Neural cell (in vitro differentiated cells): ENCODE data around the gene ADPRH. TPM values are rescaled to one million over a fixed set of nuclear protein-coding genes. Genes with fewer than 3 reads are reported as not detected.

ENCODE experiments used
- H2AFZ ChIP-seq: fragments of 200-600, 300-800 bp; sonication (generic), shearing (Covaris generic); 2 replicates; pipeline ENCODE4 v1.6.0; 2014; ENCODE audit warnings: low read depth, mild to moderate bottlenecking, antibody characterized with exemption, low read length, moderate library complexity
- H3F3A ChIP-seq: fragments of 200-600 bp; shearing (Covaris generic); 2 replicates; pipeline ENCODE4 v1.6.1; 2016; ENCODE audit warnings: mild to moderate bottlenecking, moderate library complexity, mixed read lengths, antibody characterized with exemption, low read length; ENCODE audit not compliant: insufficient read depth, poor library complexity, severe bottlenecking
- H3K27ac ChIP-seq: fragments of 200-600, 300-800 bp; sonication (generic), shearing (Covaris generic); 2 replicates; pipeline ENCODE4 v1.5.1; 2014; ENCODE audit warnings: mild to moderate bottlenecking, low read length, moderate library complexity
- H3K27me3 ChIP-seq: fragments of 300-800, 200-600 bp; sonication (generic), shearing (Covaris generic); 2 replicates; pipeline ENCODE4 v1.6.0; 2014; ENCODE audit warnings: mild to moderate bottlenecking, low read depth, low read length, moderate library complexity; ENCODE audit not compliant: insufficient read depth
- H3K36me3 ChIP-seq: fragments of 300-800, 200-600 bp; sonication (generic), shearing (Covaris generic); 2 replicates; pipeline ENCODE4 v1.5.1; 2014; ENCODE audit warnings: mild to moderate bottlenecking, antibody characterized with exemption, low read length, moderate library complexity; ENCODE audit not compliant: insufficient read depth
- H3K4me2 ChIP-seq: fragments of 300-800, 200-600 bp; sonication (generic), shearing (Covaris generic); 2 replicates; pipeline ENCODE4 v1.6.0; 2014; ENCODE audit warnings: mild to moderate bottlenecking, low read length
- H3K4me3 ChIP-seq: fragments of 300-800, 200-600 bp; sonication (generic), shearing (Covaris generic); 2 replicates; pipeline ENCODE4 v1.5.1; 2014; ENCODE audit warnings: mild to moderate bottlenecking, low read length, moderate library complexity
- H3K79me2 ChIP-seq: fragments of 200-600 bp; shearing (Covaris generic); replicated peaks from 2 replicates; pipeline ENCODE4 v1.6.0; 2014; ENCODE audit warnings: mild to moderate bottlenecking, low read length, moderate library complexity; ENCODE audit not compliant: insufficient read depth
- H3K9ac ChIP-seq: fragments of 300-800, 200-600 bp; sonication (generic), shearing (Covaris generic); 2 replicates; pipeline ENCODE4 v1.6.1; 2016; ENCODE audit warnings: mild to moderate bottlenecking, low read length, mixed read lengths
- H3K9me2 ChIP-seq: fragments of 200-600 bp; shearing (Covaris generic); 2 replicates; pipeline ENCODE4 v1.6.1; 2016; ENCODE audit warnings: mild to moderate bottlenecking, low read length, mixed read lengths; ENCODE audit not compliant: insufficient read depth
- H3K9me3 ChIP-seq: fragments of 200-600, 300-800 bp; sonication (generic), shearing (Covaris generic); 2 replicates; pipeline ENCODE4 v1.6.1; 2016; ENCODE audit warnings: mild to moderate bottlenecking, mixed run types, low read length, moderate library complexity, mixed read lengths
- H4K20me1 ChIP-seq: fragments of 200-600 bp; shearing (Covaris generic); 2 replicates; pipeline ENCODE4 v1.6.1; 2016; ENCODE audit warnings: mild to moderate bottlenecking, mixed run types; ENCODE audit not compliant: insufficient read depth
- EP300 ChIP-seq: fragments of 450-650 bp; conservative IDR thresholded peaks from 2 replicates; pipeline ENCODE4 v1.6.1; 2014; ENCODE audit warnings: antibody characterized with exemption, mild to moderate bottlenecking, moderate library complexity; ENCODE audit not compliant: poor library complexity, severe bottlenecking
- EZH2 ChIP-seq: fragments of 200-600, 300-800 bp; shearing (Covaris generic), sonication (generic); IDR thresholded peaks from 2 replicates; pipeline ENCODE4 v1.6.1; 2014; ENCODE audit warnings: antibody characterized with exemption, low read length, borderline replicate concordance, mild to moderate bottlenecking; ENCODE audit not compliant: insufficient read depth, poor library complexity, severe bottlenecking
- MXI1 ChIP-seq: fragments of 450-650 bp; conservative IDR thresholded peaks from 2 replicates; pipeline ENCODE4 v1.6.1; 2014; ENCODE audit warnings: antibody characterized with exemption, mild to moderate bottlenecking; ENCODE audit not compliant: poor library complexity, severe bottlenecking
- POLR2AphosphoS5 ChIP-seq: IDR thresholded peaks from 2 replicates; pipeline ENCODE4 v1.6.1; 2012
- RAD21 ChIP-seq: fragments of 450-650 bp; conservative IDR thresholded peaks from 2 replicates; pipeline ENCODE4 v1.6.1; 2014; ENCODE audit warnings: antibody characterized with exemption, mild to moderate bottlenecking, moderate library complexity
- SMC3 ChIP-seq: fragments of 450-650 bp; conservative IDR thresholded peaks from 2 replicates; pipeline ENCODE4 v1.6.1; 2014; ENCODE audit warnings: antibody characterized with exemption, mild to moderate bottlenecking, moderate library complexity; ENCODE audit not compliant: poor library complexity
- TAF1 ChIP-seq: IDR thresholded peaks from 2 replicates; pipeline ENCODE4 v1.6.1; 2012; ENCODE audit warnings: low read depth
- polyA plus RNA-seq: library from polyadenylated mRNA; depleted of rRNA; stranded (reverse); fragments of >200 nt; gene quantifications from 2 replicates; pipeline ENCODE4 v1.2.3, GENCODE V29; 2014
- TF ChIP-seq, protein P1 (sequence below): fragments of 450-650 bp; IDR thresholded peaks from 2 replicates; pipeline ENCODE4 v1.5.1; 2014; ENCODE audit warnings: antibody characterized with exemption, mild to moderate bottlenecking, moderate library complexity; ENCODE audit not compliant: poor library complexity, severe bottlenecking
- TF ChIP-seq, protein P2 (sequence below): IDR thresholded peaks from 2 replicates; pipeline ENCODE4 v1.6.1; 2012; ENCODE audit warnings: borderline replicate concordance

Gene ADPRH
- polyA plus RNA-seq, 1 donor from 2014 or later: 0.07 TPM

DNA sequence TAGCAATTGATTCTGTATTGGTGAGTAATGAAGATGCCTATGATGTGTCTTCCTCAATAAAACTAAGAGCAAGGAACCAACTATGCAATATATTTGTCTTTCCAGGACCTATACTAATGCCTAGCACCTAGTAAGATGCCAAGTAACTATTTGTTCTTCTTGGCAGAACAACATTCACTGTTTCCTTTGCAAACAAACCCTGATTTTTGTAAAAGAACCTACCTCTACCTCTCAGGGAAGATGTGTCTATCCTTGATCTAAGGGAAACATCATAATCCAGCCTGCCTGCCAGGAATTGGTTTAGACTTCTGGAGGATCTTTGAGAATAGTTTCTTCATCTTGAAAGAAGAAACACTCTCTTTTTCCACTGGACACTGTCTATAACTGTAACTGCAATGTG, 3.8 kb upstream of the ADPRH start:
- Histone ChIP-seq H3K4me2 (no peak overlapping the region), H3K4me3 (no peak overlapping the region), H3K9me2 (no peaks in the 10 kb centered on the region), H3K9ac (no peak overlapping the region), H3K27me3 (peaks cover 22% of the 10 kb centered on the region), H3K9me3 (no peaks in the 10 kb centered on the region), H2AFZ (no peak overlapping the region), H3K79me2 (no peaks in the 10 kb centered on the region), H3F3A (no peaks in the 10 kb centered on the region), H3K27ac (no peak overlapping the region), H3K36me3 (no peaks in the 10 kb centered on the region), H4K20me1 (no peaks in the 10 kb centered on the region)
- TF ChIP-seq MXI1 (no peak), POLR2AphosphoS5 (no peak), EP300 (no peak), TAF1 (no peak), SMC3 (no peak), RAD21 (no peak), EZH2 (no peak)
- TF ChIP-seq, protein P1, sequence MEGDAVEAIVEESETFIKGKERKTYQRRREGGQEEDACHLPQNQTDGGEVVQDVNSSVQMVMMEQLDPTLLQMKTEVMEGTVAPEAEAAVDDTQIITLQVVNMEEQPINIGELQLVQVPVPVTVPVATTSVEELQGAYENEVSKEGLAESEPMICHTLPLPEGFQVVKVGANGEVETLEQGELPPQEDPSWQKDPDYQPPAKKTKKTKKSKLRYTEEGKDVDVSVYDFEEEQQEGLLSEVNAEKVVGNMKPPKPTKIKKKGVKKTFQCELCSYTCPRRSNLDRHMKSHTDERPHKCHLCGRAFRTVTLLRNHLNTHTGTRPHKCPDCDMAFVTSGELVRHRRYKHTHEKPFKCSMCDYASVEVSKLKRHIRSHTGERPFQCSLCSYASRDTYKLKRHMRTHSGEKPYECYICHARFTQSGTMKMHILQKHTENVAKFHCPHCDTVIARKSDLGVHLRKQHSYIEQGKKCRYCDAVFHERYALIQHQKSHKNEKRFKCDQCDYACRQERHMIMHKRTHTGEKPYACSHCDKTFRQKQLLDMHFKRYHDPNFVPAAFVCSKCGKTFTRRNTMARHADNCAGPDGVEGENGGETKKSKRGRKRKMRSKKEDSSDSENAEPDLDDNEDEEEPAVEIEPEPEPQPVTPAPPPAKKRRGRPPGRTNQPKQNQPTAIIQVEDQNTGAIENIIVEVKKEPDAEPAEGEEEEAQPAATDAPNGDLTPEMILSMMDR: no peak
- TF ChIP-seq, protein P2, sequence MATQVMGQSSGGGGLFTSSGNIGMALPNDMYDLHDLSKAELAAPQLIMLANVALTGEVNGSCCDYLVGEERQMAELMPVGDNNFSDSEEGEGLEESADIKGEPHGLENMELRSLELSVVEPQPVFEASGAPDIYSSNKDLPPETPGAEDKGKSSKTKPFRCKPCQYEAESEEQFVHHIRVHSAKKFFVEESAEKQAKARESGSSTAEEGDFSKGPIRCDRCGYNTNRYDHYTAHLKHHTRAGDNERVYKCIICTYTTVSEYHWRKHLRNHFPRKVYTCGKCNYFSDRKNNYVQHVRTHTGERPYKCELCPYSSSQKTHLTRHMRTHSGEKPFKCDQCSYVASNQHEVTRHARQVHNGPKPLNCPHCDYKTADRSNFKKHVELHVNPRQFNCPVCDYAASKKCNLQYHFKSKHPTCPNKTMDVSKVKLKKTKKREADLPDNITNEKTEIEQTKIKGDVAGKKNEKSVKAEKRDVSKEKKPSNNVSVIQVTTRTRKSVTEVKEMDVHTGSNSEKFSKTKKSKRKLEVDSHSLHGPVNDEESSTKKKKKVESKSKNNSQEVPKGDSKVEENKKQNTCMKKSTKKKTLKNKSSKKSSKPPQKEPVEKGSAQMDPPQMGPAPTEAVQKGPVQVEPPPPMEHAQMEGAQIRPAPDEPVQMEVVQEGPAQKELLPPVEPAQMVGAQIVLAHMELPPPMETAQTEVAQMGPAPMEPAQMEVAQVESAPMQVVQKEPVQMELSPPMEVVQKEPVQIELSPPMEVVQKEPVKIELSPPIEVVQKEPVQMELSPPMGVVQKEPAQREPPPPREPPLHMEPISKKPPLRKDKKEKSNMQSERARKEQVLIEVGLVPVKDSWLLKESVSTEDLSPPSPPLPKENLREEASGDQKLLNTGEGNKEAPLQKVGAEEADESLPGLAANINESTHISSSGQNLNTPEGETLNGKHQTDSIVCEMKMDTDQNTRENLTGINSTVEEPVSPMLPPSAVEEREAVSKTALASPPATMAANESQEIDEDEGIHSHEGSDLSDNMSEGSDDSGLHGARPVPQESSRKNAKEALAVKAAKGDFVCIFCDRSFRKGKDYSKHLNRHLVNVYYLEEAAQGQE: no peak

DNA sequence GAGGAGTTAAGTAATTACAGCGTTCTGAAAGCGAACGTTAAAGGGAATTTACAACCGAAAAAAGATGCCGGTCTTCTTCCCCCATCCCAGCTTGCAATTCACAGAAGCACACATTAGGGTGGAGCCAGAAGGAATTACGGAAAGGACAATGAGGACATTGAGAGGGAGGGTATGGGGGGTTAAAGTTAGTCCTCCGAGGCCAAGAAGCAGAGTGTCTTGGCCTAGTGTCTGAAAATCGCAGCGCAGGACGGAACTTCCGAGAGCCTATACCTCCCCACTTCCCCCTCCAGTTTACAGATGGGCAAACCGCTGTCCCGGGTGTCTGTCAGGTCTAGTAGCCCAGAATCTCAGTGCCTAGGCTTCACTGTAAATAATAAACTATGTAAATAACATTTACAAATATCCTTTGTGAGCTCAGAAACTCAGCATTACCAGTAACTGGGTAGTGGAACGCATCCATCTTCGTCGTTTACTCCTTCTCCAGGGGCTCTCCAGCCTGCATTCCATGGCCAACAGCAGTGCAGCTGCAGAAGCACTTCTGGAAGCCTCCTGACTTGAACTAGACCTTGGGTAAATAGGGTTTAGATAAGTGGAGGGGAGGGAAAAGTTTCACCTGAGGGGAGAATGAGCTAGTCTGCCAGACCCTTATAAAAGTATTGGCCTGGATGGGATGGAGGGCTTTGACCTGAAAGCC, 922 bp downstream of the ADPRH start:
- Histone ChIP-seq H3K4me3 (peak overlapping the region; percentile 69), H2AFZ (no peak overlapping the region), H3K4me2 (no peak overlapping the region), H3K79me2 (no peaks in the 10 kb centered on the region), H4K20me1 (no peaks in the 10 kb centered on the region), H3K27ac (no peak overlapping the region), H3F3A (no peaks in the 10 kb centered on the region), H3K9me2 (no peaks in the 10 kb centered on the region), H3K36me3 (no peaks in the 10 kb centered on the region), H3K9me3 (no peaks in the 10 kb centered on the region), H3K9ac (peak overlapping the region; percentile 38), H3K27me3 (peaks cover 22% of the 10 kb centered on the region)
- TF ChIP-seq, protein P1: no peak
- TF ChIP-seq MXI1 (no peak), SMC3 (no peak), RAD21 (no peak), EZH2 (no peak), TAF1 (no peak), EP300 (no peak), POLR2AphosphoS5 (no peak)
- TF ChIP-seq, protein P2: no peak
